Mesendoderm (in vitro differentiated cells): ENCODE measurements around the gene PRRT4.

Experiments
- DNase-seq: peaks from one replicate; pipeline ENCODE4 v3.0.0; 2013
- H2AK5ac ChIP-seq: 2 replicates; pipeline ENCODE4 v1.6.1; 2013; ENCODE audit warnings: low read length, inconsistent platforms
- H2BK120ac ChIP-seq: 2 replicates; pipeline ENCODE4 v1.6.1; 2013; ENCODE audit warnings: low read depth, mild to moderate bottlenecking, low read length, moderate library complexity, mixed read lengths
- H2BK15ac ChIP-seq: replicated peaks from 2 replicates; pipeline ENCODE4 v1.6.1; 2013; ENCODE audit warnings: low read depth, mild to moderate bottlenecking, moderate library complexity
- H2BK5ac ChIP-seq: 2 replicates; pipeline ENCODE4 v1.6.1; 2013; ENCODE audit warnings: low read length, inconsistent platforms
- H3K18ac ChIP-seq: 2 replicates; pipeline ENCODE4 v1.6.1; 2013; ENCODE audit warnings: mild to moderate bottlenecking, low read length, mixed read lengths
- H3K23ac ChIP-seq: one replicate; pipeline ENCODE4 v1.6.1; 2013; ENCODE audit warnings: low read length
- H3K27ac ChIP-seq: 2 replicates; pipeline ENCODE4 v1.5.1; 2013; ENCODE audit warnings: low read depth, mild to moderate bottlenecking, inconsistent platforms, low read length, moderate library complexity
- H3K27me3 ChIP-seq: 2 replicates; pipeline ENCODE4 v1.6.1; 2013; ENCODE audit warnings: low read length, control low read depth, mild to moderate bottlenecking, inconsistent platforms; ENCODE audit not compliant: insufficient read depth, poor library complexity
- H3K36me3 ChIP-seq: 2 replicates; pipeline ENCODE4 v1.6.1; 2013; ENCODE audit warnings: low read length, inconsistent platforms; ENCODE audit not compliant: control insufficient read depth, insufficient read depth
- H3K4ac ChIP-seq: one replicate; pipeline ENCODE4 v1.6.1; 2013; ENCODE audit warnings: low read depth, mild to moderate bottlenecking, low read length, moderate library complexity
- H3K4me1 ChIP-seq: 2 replicates; pipeline ENCODE4 v1.6.1; 2013; ENCODE audit warnings: low read depth, low read length, inconsistent platforms; ENCODE audit not compliant: control insufficient read depth
- H3K4me2 ChIP-seq: 2 replicates; pipeline ENCODE4 v1.6.1; 2013; ENCODE audit warnings: low read length
- H3K4me3 ChIP-seq: 2 replicates; pipeline ENCODE4 v1.5.1; 2013; ENCODE audit warnings: mild to moderate bottlenecking, low read length
- H3K56ac ChIP-seq: one replicate; pipeline ENCODE4 v1.6.1; 2013; ENCODE audit warnings: low read length
- H3K79me1 ChIP-seq: 2 replicates; pipeline ENCODE4 v1.6.1; 2013; ENCODE audit warnings: low read length, inconsistent platforms
- H3K79me2 ChIP-seq: 2 replicates; pipeline ENCODE4 v1.6.1; 2013; ENCODE audit warnings: mild to moderate bottlenecking, low read length; ENCODE audit not compliant: control insufficient read depth, insufficient read depth
- H3K9ac ChIP-seq: 2 replicates; pipeline ENCODE4 v1.6.1; 2013; ENCODE audit warnings: low read length, inconsistent platforms
- H4K5ac ChIP-seq: one replicate; pipeline ENCODE4 v1.6.1; 2013; ENCODE audit warnings: low read length
- H4K8ac ChIP-seq: one replicate; pipeline ENCODE4 v1.6.1; 2013; ENCODE audit warnings: low read depth, mild to moderate bottlenecking, control low read depth, low read length, moderate library complexity
- WGBS: extraction: QIAGEN DNeasy Blood & Tissue Kit; methylation state at CpG from one replicate; pipeline ENCODE4 v1.1.7; 2013; ENCODE audit warnings: low lambda C conversion rate, missing lambda C conversion rate; ENCODE audit not compliant: insufficient coverage; ENCODE audit errors: extremely low coverage; 5-methylcytosine and 5-hydroxymethylcytosine counted together

PRRT4 gene

GRCh38 chr7:128381161-128381821 is 19.8 kb upstream of the PRRT4 start:
- Histone ChIP-seq H4K8ac (no peak overlapping the region), H2AK5ac (no peak overlapping the region), H4K5ac (no peak overlapping the region), H3K9ac (no peak overlapping the region), H3K79me2 (no peaks in the 10 kb centered on the region), H3K4me2 (no peak overlapping the region), H2BK15ac (no peak overlapping the region), H2BK5ac (no peak overlapping the region), H3K27ac (no peak overlapping the region), H3K79me1 (no peaks in the 10 kb centered on the region), H3K36me3 (no peaks in the 10 kb centered on the region), H2BK120ac (no peak overlapping the region), H3K4me1 (no peaks in the 10 kb centered on the region), H3K4ac (no peak overlapping the region), H3K27me3 (no peaks in the 10 kb centered on the region), H3K56ac (no peak overlapping the region), H3K18ac (no peak overlapping the region), H3K23ac (no peak overlapping the region), H3K4me3 (no peak overlapping the region)
- peak; percentile 72 for DNase-seq
- no CpG with 5 or more reads among the region's 19 CpGs for WGBS

GRCh38 chr7:128380483-128381106 is 19.1 kb upstream of the PRRT4 start:
- Histone ChIP-seq H3K18ac (no peak overlapping the region), H4K5ac (no peak overlapping the region), H3K4me1 (no peaks in the 10 kb centered on the region), H3K23ac (no peak overlapping the region), H3K27ac (no peak overlapping the region), H2BK120ac (no peak overlapping the region), H3K79me1 (no peaks in the 10 kb centered on the region), H3K79me2 (no peaks in the 10 kb centered on the region), H2BK15ac (no peak overlapping the region), H3K36me3 (no peaks in the 10 kb centered on the region), H3K4me3 (no peak overlapping the region), H2BK5ac (no peak overlapping the region), H3K4ac (no peak overlapping the region), H3K56ac (no peak overlapping the region), H2AK5ac (no peak overlapping the region), H3K9ac (no peak overlapping the region), H4K8ac (no peak overlapping the region), H3K27me3 (no peaks in the 10 kb centered on the region), H3K4me2 (no peak overlapping the region)
- no peak for DNase-seq
- WGBS, result no CpG with 5 or more reads among the region's 3 CpGs

- no peak overlapping the region for H3K18ac ChIP-seq
- H2BK5ac ChIP-seq, result no peak overlapping the region
- no peaks in the 10 kb centered on the region for H3K79me1 ChIP-seq
- DNase-seq, result no peak
- H3K4me1 ChIP-seq, result no peaks in the 10 kb centered on the region
- no peaks in the 10 kb centered on the region for H3K36me3 ChIP-seq
- H2AK5ac ChIP-seq, result no peak overlapping the region
- H4K8ac ChIP-seq, result no peak overlapping the region
- no peak overlapping the region for H3K4ac ChIP-seq
- no peak overlapping the region for H3K9ac ChIP-seq
- H3K79me2 ChIP-seq, result no peaks in the 10 kb centered on the region
- H4K5ac ChIP-seq, result no peak overlapping the region
- no peak overlapping the region for H3K27ac ChIP-seq
- no CpG with 5 or more reads among the region's 6 CpGs for WGBS
- H3K27me3 ChIP-seq, result no peaks in the 10 kb centered on the region
- H2BK120ac ChIP-seq, result no peak overlapping the region
- H3K4me3 ChIP-seq, result no peak overlapping the region
- H3K4me2 ChIP-seq, result no peak overlapping the region
- H2BK15ac ChIP-seq, result no peak overlapping the region
- no peak overlapping the region for H3K23ac ChIP-seq
- no peak overlapping the region for H3K56ac ChIP-seq
Measured at GRCh38 chr7:128379900-128380479, 18.5 kb upstream of the PRRT4 start.

- no peak overlapping the region for H2BK15ac ChIP-seq
- no peak overlapping the region for H3K56ac ChIP-seq
- H2AK5ac ChIP-seq, result no peak overlapping the region
- no peak overlapping the region for H3K4me2 ChIP-seq
- H3K18ac ChIP-seq, result no peak overlapping the region
- H3K4me3 ChIP-seq, result no peak overlapping the region
- no peak for DNase-seq
- H3K4ac ChIP-seq, result no peak overlapping the region
- H3K23ac ChIP-seq, result no peak overlapping the region
- H4K8ac ChIP-seq, result no peak overlapping the region
- H3K4me1 ChIP-seq, result no peaks in the 10 kb centered on the region
- no peak overlapping the region for H2BK120ac ChIP-seq
- H3K9ac ChIP-seq, result no peak overlapping the region
- no peak overlapping the region for H3K27ac ChIP-seq
- no peaks in the 10 kb centered on the region for H3K79me1 ChIP-seq
- H4K5ac ChIP-seq, result no peak overlapping the region
- no peak overlapping the region for H2BK5ac ChIP-seq
- H3K27me3 ChIP-seq, result no peaks in the 10 kb centered on the region
- no CpG with 5 or more reads among the region's 2 CpGs for WGBS
- H3K36me3 ChIP-seq, result no peaks in the 10 kb centered on the region
- H3K79me2 ChIP-seq, result no peaks in the 10 kb centered on the region
Measured at GRCh38 chr7:128378637-128379036, 17.1 kb upstream of the PRRT4 start.

GRCh38 chr7:128376077-128376476 is 14.6 kb upstream of the PRRT4 start:
- no peak overlapping the region for H3K9ac ChIP-seq
- H4K8ac ChIP-seq, result no peak overlapping the region
- no peak overlapping the region for H2BK5ac ChIP-seq
- no peak overlapping the region for H3K23ac ChIP-seq
- no peaks in the 10 kb centered on the region for H3K79me2 ChIP-seq
- H3K4me2 ChIP-seq, result no peak overlapping the region
- DNase-seq, result no peak
- no peak overlapping the region for H3K27ac ChIP-seq
- no CpG with 5 or more reads among the region's 3 CpGs for WGBS
- no peaks in the 10 kb centered on the region for H3K4me1 ChIP-seq
- no peak overlapping the region for H3K4me3 ChIP-seq
- no peak overlapping the region for H2BK15ac ChIP-seq
- no peaks in the 10 kb centered on the region for H3K79me1 ChIP-seq
- H3K56ac ChIP-seq, result no peak overlapping the region
- no peaks in the 10 kb centered on the region for H3K27me3 ChIP-seq
- no peak overlapping the region for H3K18ac ChIP-seq
- no peaks in the 10 kb centered on the region for H3K36me3 ChIP-seq
- no peak overlapping the region for H2AK5ac ChIP-seq
- H2BK120ac ChIP-seq, result no peak overlapping the region
- no peak overlapping the region for H4K5ac ChIP-seq
- no peak overlapping the region for H3K4ac ChIP-seq
